Epidermal melanocyte (primary cell): ENCODE results near the gene NTN1.

Experiments
- DNase-seq: peaks from one replicate; pipeline ENCODE4 v3.0.0; 2011; ENCODE audit warnings: low spot score; ENCODE audit not compliant: insufficient read length

The NTN1 gene

DNA sequence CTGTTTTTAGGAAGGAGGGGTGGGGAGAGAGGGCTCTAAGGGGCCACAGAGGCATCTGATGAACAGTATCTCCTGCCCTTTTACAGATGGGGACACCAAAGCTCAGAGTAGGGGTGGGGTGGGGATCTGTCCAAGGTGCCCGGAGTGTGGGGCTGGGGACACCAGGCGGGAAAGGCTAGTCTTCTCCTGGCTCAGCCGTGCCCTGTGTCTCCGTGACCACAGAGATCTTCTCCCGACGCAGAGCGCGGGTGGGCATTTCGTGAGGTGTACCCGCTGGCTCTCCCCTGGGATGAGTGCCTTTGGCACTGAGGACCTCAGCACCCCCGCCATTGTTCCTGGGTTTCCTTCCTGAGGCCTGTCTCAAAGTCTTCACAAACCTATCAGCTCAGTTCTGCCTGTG lies 209.6 kb downstream of the NTN1 start:
- DNase-seq, result no peak

DNA sequence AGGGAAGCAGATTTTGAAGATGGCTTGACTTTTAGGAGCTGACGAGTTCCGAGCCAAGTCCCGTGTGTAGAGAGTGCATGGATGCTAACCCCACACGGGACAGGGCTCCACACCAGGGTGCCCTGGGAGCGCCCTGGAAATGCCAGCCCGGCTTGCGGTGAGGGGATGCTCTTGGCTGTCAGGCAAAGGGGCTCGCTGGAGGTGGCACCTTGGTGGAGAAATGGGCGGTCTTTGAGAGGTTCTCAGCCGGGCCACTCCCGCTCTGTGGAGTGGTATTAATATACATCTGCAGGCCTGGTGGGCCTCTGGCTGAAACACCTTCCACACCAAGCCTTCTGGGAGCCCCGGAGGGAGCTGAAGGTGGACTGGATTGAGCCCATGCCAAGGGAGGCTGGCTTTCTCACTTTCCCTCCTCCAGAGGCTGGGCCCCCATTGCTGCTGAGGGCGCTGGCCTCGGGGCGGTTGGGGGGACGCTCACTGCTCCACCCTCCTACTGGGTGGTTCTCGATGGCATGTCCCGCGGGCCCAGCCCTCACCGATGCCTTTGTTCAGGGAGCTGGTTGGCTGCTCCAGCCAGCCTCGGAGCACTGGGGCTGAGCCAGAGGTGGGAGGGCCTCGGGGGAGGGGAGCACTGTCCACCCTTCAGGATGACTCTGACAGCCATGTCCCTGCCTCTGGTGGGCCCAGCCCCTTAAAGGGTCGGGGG lies 210.3 kb downstream of the NTN1 start:
- no peak for DNase-seq

DNA sequence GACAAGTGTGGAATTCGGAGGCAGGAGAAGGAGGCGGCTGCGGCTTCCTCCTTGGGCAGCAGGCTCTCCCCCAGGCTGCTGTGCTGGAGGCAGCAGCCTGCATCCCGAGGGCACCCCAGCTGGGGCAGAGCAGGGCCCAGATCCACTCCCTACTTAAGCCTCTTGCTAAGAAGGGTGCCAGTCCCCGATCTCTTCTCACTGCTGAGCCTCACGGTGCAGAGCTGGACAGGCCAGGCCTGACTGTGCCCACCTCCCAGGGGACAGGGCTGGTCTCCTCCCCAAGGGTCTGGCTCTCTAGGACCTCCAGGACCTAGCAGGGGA lies 210.8 kb downstream of the NTN1 start:
- DNase-seq, result no peak

DNA sequence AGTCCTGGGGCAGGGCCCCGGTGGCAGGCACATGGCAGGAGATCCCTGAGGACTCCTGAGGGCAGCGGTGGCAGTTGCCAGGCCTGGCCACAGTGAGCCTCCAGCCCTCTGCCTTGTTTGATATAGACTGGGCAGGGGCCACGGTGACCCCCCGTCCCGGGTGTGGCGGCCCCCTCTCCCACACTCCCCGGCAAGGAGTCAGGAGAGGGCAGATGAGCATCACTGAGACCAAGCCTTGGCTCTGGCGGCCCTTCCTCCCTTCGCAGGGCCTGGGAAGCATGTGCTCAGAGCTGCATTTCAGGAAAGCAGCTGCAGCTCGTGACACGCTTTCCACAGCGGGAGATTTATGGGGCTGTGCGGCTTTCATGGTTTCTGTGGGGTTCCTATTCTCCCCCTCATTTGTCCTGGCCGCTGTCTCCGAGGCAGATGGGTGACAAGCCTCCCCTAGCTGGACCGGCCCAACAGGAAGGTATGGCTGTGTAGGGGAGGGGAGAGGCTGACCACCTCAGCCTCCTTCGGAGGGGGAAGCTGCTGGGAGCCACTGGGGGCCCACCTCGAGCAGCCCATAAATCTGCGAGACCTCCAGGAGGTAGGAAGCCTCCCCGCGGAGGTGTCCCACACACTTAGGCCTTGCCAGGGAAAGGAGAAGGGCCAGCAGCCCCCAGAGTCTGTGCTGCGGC lies 211.4 kb downstream of the NTN1 start:
- no peak for DNase-seq

DNA sequence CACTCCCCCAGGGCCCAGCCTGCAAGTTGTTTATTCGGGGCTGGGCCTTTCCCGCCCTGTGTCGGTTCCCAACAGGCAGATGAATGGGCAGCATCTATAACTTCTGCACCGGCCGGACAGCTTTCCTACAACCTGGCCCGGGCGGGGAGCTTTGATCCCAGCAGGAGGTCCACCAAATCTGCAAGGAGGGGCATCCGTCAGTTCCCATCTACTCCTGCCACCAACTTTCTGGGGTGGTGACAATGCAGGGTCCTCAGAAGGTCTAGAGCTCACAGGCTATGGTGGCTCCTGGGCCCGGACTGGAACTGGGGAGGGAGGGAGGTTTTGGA lies 211.9 kb downstream of the NTN1 start:
- DNase-seq, result no peak

DNA sequence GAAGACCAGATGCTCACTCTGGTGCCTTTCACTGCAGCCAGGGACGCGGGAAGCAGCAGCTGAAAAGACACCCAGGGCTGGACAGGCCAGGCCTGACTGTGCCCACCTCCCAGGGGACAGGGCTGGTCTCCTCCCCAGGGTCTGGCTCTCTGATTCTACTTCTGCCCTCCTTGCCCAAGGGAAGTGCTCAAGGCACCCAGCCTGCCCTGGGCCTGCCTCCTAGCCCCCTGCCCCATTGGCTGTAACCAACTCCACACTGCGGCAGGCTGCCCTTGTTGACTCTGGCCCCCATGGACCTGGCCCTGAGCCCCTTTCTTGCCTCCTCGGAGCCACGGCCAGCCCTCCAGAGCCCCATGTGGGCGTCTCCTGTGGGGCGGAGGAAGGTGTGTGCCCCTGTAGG lies 212.5 kb downstream of the NTN1 start:
- no peak for DNase-seq

DNA sequence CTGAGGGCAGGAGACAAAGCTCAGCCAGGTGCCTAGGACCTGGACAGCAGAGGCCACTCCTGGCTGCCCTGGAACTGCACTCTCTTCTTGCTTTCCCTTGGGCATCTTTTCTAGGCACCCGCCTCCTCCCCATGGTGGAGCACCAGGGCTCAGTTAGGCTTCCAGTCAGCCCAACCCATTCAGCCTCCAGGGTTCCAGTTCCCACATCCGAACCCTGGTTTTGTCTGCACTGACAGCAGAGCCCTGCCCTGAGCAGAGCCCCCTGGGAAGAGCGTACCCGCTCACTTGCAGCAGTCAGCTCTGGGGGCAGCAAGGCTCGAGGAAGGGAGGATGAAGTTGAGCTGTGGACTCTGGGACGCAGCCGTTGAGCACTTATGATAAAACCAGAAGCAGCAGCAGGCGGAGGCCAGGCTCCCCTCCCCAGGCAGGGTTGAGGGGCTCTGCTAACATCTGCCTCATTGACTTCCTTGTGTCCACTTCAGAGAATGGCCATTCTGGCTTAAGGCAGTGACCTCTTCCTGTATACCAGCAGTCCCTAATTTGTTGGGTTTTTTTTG lies 213.2 kb downstream of the NTN1 start:
- DNase-seq, result no peak

DNA sequence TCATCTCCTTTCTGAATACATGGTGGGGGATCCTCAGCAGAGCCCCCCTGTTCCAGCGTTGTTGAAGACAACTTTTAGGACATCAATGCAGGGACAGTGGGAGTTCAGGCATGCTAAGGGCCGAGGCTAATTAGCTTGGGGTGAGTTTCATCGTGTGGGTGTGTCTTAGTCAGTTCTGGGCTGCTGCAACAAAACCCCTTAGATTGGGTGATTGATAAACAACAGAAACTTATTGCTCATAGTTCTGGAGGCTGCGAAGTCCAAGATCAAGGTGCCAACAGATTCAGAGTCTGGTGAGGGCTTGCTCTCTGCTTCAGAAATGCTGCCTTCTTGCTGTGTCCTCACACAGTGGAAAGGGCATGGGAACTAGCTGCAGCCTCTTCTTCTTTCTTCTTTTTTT lies 214.0 kb downstream of the NTN1 start:
- DNase-seq, result no peak

DNA sequence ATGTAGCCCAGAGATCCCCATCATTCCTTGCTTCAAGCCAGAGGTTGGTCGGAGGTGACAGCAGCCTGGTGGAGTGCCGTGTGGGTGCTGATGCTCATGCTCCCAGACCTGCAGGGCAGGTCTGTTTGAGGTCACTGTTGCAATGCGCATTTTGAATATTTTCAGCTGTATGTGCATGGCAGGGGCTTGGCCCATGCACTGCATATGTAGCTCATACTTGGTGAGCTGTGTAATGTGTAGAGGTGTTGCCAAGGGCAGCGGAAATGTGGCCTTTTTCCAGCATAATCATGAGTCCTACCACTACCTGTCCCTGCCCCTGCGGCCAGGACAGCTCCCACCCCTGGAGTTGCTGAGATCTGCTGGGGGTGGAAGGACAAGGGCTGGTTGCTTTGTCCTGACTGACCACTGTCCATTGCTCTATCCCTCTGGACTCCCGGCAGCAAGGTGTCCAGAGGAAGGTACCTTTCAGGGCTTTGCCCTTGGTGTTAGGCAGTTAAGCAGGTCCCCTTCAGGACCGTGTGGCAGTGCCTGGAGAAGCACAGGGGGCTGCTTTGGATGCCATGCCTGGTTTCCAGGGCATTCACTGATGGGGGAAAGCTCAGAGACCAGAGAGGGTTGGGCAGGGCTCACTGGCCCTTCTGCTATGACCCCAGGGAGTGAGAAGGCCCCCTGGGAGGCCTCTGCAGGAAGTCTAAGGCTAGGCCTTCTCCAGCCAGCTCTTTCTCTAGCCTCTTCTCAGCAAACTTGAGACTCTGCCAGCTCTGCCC lies 215.2 kb downstream of the NTN1 start:
- DNase-seq, result no peak

DNA sequence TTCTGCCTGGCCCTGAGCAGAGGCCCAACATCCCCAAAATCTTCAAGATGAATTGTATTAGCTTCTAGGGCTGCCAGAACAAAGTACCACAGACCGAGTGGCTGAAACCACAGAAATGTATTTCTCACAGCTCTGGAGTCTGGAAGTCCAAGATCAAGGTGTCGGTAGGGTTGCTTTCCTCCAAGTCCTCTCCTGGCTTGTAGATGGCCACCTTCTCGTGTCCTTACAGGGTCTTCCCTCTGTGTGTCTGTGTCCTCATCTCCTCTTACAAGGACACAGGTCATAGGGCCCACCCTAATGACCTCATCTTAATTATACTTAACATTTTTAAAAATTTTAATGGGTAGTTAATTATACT lies 215.7 kb downstream of the NTN1 start:
- DNase-seq, result no peak

DNA sequence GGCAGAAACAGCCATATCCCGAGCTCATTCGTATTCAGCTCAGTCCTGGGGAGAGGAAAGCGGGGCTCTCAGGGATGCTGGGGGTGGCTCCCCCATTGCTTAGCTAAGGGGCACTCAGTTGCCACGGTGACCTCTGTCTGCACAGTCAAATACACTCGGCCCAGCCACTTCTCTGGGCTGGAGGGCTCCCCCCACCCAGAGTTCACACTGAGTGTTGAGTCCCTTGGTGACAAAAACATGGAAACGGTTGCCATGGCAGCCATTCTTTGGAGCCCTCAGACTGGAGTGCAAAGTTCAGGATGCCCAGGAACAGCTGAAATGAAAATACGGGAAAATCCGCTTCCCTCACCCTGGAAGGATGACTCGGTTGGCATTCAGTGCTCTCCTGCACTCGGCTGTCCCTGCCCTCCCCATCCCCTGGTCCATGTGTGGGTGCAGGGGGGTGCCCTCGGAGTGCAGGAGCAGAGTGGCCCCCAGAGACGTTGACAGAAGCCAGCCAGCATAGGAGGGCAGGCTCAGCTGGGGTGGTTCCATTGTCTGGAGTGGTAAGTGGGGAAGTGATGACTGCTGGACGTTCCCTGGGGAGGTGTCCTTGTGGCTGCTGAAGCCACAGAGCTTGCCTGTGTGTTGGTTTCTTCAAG lies 216.5 kb downstream of the NTN1 start:
- DNase-seq, result no peak

DNA sequence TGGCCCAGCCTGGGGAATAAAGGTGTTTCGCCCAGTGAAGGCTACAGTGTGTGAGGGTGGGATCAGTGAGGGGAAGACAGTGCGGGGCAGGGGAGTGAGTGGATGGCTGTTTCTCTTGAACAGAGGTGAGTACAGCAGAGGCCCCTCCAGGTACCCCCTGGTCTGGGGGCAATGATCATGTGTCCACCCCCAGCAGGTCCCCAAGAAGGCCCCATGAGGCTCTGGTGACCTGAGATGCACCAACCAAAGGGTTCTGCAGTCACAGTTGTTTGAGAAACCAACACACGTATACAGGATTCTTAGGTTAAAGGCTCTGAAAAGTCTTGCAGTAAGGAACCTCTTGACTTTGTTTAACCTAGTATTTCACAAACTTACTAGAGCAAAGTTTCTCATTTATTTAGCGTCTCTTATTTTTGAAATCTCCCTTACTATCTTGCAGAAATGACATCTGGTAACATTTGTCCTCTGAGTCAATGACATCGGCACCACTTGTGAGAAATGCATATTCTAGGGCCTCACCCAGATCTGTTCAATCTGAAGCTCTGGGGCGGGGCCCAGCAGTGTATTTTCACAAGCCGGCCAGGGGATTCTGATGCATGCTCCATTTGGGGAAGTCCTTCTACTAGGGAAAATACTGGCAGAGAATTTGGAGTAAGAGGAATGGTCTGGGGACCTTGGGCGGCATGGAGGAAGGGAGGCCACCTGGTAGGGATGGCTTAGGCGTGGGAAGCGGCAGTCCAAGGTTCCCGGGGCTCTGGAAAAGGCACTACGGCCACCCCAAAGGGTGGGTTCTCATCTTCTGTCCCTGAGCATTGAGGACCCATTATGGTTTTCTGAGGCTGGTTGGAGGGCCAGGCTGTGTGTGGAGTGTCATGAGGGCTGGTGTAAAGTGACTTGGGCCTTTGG lies 217.3 kb downstream of the NTN1 start:
- no peak for DNase-seq

DNA sequence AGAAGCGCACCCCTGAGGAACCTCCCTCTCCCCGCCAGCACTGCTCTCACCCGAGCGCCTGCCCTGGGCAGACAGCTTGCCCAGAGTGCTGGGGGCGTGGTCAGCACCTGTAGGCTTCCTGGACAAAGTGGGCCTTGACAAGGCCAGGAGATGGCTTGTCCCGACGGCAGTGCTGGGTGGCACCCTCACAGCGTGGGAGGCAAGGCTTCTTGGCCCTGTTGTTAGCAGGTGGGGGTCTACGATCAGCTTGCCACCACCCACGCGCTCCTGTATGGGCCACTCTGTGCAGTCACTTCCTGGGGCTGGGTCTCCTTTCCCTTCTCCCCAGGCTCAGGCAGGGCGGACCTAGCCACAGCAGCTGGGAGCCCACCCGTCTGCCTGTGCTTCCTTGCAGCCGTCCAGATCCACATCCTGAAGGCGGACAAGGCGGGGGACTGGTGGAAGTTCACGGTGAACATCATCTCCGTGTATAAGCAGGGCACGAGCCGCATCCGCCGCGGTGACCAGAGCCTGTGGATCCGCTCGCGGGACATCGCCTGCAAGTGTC lies 218.0 kb downstream of the NTN1 start:
- DNase-seq, result no peak

DNA sequence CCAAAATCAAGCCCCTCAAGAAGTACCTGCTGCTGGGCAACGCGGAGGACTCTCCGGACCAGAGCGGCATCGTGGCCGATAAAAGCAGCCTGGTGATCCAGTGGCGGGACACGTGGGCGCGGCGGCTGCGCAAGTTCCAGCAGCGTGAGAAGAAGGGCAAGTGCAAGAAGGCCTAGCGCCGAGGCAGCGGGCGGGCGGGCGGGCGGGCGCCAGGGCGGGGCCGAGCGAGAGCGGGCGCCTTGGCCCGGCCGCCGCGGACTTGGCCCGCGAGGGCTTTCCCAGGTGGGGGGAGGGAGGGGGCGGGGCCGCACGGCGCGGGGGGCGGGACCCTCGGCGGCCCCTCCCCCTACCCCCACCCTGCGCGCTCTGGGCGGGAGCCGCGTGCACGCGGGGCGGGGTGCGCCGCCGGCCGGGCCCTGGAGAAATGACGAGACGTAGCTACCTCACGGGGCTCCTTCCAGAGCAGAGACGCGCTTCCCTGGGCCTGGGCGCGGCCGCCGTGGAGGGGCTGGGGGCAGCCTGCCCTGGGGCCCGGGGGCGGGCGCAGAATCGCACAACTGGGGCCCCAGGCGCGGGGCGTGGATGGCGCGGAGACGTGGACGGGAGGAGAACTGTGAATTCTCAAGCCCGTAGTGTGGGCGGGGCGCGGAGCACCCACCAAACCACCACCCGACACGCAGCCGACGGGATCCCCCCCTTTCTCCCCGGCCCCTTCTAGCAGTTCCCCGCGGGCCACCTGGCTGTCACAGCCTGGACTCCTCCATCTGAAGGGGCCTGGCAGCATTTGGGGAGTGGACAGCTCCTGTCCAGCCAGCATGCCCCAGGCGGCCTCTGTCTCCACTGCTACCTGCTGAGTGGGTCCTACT lies 218.7 kb downstream of the NTN1 start:
- peak; percentile 76 for DNase-seq

DNA sequence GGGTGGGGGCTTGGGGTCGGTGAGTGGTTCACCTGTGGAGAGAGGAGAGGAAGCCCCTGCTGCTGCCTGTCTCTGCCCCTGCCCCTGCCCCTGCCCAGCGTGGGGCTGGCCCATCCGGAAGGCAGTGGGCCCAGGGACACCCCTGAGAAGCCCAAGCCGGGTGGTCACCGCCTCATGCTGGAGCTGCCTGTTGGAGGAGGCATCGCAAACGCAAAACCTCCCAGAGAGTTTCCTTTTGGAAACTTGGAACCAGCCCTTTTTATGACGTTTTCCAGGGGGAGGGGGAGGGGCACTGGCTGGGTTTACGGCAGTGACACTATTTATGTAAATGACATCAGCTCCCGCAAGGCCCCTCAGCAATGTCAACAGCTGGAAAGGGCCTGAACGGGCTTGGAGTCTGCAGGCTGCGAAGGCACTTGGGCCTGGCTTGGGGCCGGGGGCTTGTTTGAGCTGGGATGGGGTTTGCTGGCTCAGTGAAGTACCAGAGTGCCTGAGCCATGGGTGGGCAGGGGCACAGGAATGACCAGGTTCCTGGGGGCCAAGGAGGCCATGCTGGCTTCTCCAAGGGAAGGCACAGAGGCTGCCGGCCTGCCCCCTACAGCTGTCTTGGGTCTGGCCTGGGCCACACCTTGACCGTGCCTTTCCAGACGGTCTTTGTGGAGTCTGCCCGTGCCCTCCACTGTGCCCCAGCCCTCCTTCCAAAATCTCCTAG lies 219.5 kb downstream of the NTN1 start:
- no peak for DNase-seq

DNA sequence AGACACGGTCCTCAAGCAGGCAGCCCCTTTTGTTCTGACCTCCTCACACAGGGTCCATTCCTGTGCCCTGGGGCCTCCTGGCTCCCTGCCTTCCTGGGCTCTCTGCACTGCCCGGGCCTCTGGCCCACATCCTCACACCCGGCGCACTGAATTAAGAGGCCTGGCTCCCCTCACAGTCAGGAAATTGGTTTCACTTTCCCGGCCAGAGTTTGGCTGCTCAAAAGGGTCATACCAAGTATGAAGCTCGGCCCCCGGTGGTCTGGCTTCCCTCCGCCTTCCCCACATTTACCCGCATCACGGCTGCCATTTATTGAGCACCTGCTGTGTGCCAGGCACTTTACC lies 220.0 kb downstream of the NTN1 start:
- no peak for DNase-seq

DNA sequence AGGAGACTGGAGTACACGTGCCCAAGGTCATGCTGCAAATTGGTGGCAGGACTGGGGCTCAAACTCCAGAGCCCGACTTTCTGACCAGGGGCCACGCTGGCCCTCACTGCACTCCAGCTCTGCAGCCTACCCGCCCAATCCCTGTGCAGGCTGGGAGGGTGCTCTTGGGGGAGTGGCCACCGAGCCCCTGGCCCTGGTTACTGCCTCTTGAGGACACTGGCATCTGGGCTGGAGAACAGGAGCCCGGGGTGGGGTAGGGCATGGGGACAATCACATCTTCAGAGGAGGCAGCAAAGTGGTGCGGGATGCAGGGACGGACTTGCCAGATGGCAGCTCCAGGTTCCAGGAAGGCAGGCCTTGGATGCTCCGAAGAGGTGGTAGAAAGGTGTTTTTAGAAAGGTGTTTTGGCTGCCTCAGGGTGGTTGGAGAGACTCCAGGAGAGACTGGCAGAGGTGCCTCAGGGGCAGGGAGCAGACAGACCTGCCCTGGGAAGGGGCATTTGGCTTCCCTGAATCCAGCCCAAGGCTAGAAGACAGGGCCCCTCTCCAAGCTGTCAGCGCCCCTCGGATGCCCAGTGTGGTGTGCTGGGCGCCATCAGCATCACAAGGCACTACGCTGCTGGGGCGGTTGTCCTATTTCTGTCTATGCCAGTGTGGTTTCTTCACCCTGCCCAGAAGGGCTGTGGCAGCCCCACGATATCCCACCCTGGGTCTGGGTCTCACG lies 220.6 kb downstream of the NTN1 start:
- no peak for DNase-seq

DNA sequence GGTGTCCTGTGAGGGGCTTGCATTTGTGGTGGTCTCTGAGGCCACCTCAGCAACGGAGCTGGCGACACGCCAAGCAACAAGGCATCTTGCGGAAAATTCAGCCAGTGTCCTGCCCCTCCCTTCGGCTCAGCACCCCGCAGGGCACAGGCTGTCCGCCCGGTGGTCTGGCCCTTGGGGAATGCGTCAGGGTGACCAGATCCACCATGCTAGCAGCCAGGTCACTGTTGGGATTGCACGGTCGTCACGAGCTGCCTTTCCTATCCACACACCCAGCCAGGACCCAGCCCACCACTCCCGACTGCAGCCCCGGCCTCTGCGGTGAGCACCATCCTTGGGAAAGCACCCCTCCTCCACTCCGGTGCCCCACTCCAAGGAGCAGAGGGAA lies 221.2 kb downstream of the NTN1 start:
- no peak for DNase-seq

DNA sequence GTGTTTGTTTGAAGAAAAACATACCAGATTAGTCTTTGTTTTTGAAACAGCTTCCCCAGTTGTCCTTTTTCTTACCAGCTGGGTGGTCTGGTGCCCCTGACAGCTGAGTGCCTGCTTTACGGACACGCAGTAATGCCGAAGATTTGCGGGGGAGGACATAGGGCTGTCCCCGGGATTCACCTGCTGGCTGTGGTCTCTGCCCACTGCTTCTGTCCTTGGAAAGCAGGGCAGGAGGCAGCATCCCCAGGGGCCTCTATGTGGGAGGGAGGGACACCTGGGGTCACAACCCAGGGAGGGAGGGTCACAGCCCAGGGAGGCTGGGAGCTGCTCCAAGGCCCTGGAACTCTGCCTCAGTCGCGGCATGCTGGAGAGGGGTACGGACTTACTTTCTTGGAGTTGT lies 221.7 kb downstream of the NTN1 start:
- no peak for DNase-seq
